Spinal cord (tissue), 10 donors: ENCODE results near the gene BMP7. TPM values are rescaled to one million over a fixed set of nuclear protein-coding genes. Genes with fewer than 3 reads are reported as not detected.
"Not testable (repeated sequence)": the region's sequence is repeated elsewhere in the genome, so short reads cannot be mapped to it uniquely, and the experiment has no call there.

Source experiments
- DNase-seq, 6 donors: peaks; one replicate each; pipeline versions ENCODE4 v3.0.0 to v3.0.0-alpha.2; 2013 to 2015; ENCODE audit warnings: low spot score in 6 of 6, low read depth in 4 of 6
- H3K27ac ChIP-seq: one replicate; pipeline ENCODE4 v1.5.1; 2013; ENCODE audit warnings: low read depth, low read length, control low read depth
- H3K27me3 ChIP-seq: one replicate; pipeline ENCODE4 v1.6.1; 2013; ENCODE audit warnings: low read length; ENCODE audit not compliant: control insufficient read depth, insufficient read depth
- H3K36me3 ChIP-seq: one replicate; pipeline ENCODE4 v1.6.1; 2013; ENCODE audit warnings: low read length; ENCODE audit not compliant: control insufficient read depth, insufficient read depth
- H3K4me1 ChIP-seq: one replicate; pipeline ENCODE4 v1.6.1; 2013; ENCODE audit warnings: low read length; ENCODE audit not compliant: control insufficient read depth, insufficient read depth
- H3K4me3 ChIP-seq: one replicate; pipeline ENCODE4 v1.5.1; 2013; ENCODE audit warnings: low read depth, low read length, control low read depth
- H3K9me3 ChIP-seq: one replicate; pipeline ENCODE4 v1.6.1; 2013; ENCODE audit warnings: low read length; ENCODE audit not compliant: control insufficient read depth, insufficient read depth
- WGBS: methylation state at CpG from one replicate; pipeline ENCODE4 v1.1.5; 2013; ENCODE audit warnings: missing lambda C conversion rate; ENCODE audit not compliant: insufficient coverage; 5-methylcytosine and 5-hydroxymethylcytosine counted together
- polyA plus RNA-seq, 2 donors: library from polyadenylated mRNA; unstranded; fragments of 120-200 nt; gene quantifications; one replicate each; pipeline ENCODE4 v1.2.1, GENCODE V29; 2013; ENCODE audit not compliant: insufficient read length in 2 of 2
- total RNA-seq, 2 donors: library from RNA; depleted of rRNA in 1 of 2; stranded (reverse); fragments of 120-200 nt in 1 of 2; fragments of >200 nt in 1 of 2; gene quantifications; one replicate each; pipeline versions ENCODE4 v1.2.3 to v1.2.4, GENCODE V29; 2013 to 2014
- donor health status: healthy.

The BMP7 gene
- total and polyA plus RNA-seq, 4 donors = 25.4 to 67.9 (median 54.7) TPM

GRCh38 chr20:57192311-57192710 lies 74.1 kb downstream of the BMP7 start:
- Histone ChIP-seq H3K27me3 (no peaks in the 10 kb centered on the region), H3K36me3 (peaks cover 43% of the 10 kb centered on the region), H3K9me3 (no peaks in the 10 kb centered on the region), H3K4me1 (no peaks in the 10 kb centered on the region), H3K4me3 (no peak overlapping the region), H3K27ac (no peak overlapping the region)
- DNase-seq = no peak
- WGBS = no CpG with 5 or more reads among the region's 6 CpGs

GRCh38 chr20:57191265-57191638 lies 75.2 kb downstream of the BMP7 start:
- not testable (repeated sequence) for DNase-seq, H3K9me3 ChIP-seq, H3K27ac ChIP-seq, H3K4me1 ChIP-seq, H3K27me3 ChIP-seq, H3K4me3 ChIP-seq
- WGBS = 91% methylated on average over 8 of the region's 8 CpGs
- peaks cover 41% of the 10 kb centered on the region for H3K36me3 ChIP-seq

- Histone ChIP-seq H3K27ac (no peak overlapping the region), H3K9me3 (no peaks in the 10 kb centered on the region), H3K4me1 (no peaks in the 10 kb centered on the region), H3K27me3 (no peaks in the 10 kb centered on the region), H3K36me3 (peaks cover 39% of the 10 kb centered on the region), H3K4me3 (no peak overlapping the region)
- WGBS = 95% methylated on average over 15 of the region's 17 CpGs
- DNase-seq = no peak
Observed at GRCh38 chr20:57190536-57191264, 75.7 kb downstream of the BMP7 start.

- peaks cover 29% of the 10 kb centered on the region for H3K36me3 ChIP-seq
- no peak overlapping the region for H3K27ac ChIP-seq
- 95% methylated on average over 5 of the region's 5 CpGs for WGBS
- DNase-seq = no peak
- no peak overlapping the region for H3K4me3 ChIP-seq
- no peaks in the 10 kb centered on the region for H3K9me3 ChIP-seq
- no peaks in the 10 kb centered on the region for H3K27me3 ChIP-seq
- no peaks in the 10 kb centered on the region for H3K4me1 ChIP-seq
Observed at GRCh38 chr20:57189713-57190112, 76.7 kb downstream of the BMP7 start.

GRCh38 chr20:57188576-57189079 lies 77.8 kb downstream of the BMP7 start:
- Histone ChIP-seq H3K4me1 (no peaks in the 10 kb centered on the region), H3K36me3 (peaks cover 28% of the 10 kb centered on the region), H3K27me3 (no peaks in the 10 kb centered on the region), H3K9me3 (no peaks in the 10 kb centered on the region), H3K4me3 (no peak overlapping the region), H3K27ac (no peak overlapping the region)
- WGBS = 80% methylated on average over 1 of the region's 6 CpGs
- no peak for DNase-seq

- Histone ChIP-seq H3K4me1 (no peaks in the 10 kb centered on the region), H3K4me3 (no peak overlapping the region), H3K27me3 (no peaks in the 10 kb centered on the region), H3K27ac (no peak overlapping the region), H3K9me3 (no peaks in the 10 kb centered on the region), H3K36me3 (peaks cover 30% of the 10 kb centered on the region)
- WGBS = 100% methylated on average over 1 of the region's 9 CpGs
- no peak for DNase-seq
Observed at GRCh38 chr20:57188056-57188455, 78.4 kb downstream of the BMP7 start.

GRCh38 chr20:57187068-57187634 lies 79.3 kb downstream of the BMP7 start:
- H3K9me3 ChIP-seq = no peaks in the 10 kb centered on the region
- H3K4me1 ChIP-seq = no peaks in the 10 kb centered on the region
- peaks cover 33% of the 10 kb centered on the region for H3K36me3 ChIP-seq
- H3K4me3 ChIP-seq = no peak overlapping the region
- H3K27ac ChIP-seq = no peak overlapping the region
- WGBS = 60% methylated on average over 1 of the region's 4 CpGs
- H3K27me3 ChIP-seq = no peaks in the 10 kb centered on the region
- DNase-seq = no peak

- DNase-seq = no peak
- no peaks in the 10 kb centered on the region for H3K27me3 ChIP-seq
- no peak overlapping the region for H3K27ac ChIP-seq
- H3K36me3 ChIP-seq = peaks cover 39% of the 10 kb centered on the region
- H3K9me3 ChIP-seq = no peaks in the 10 kb centered on the region
- H3K4me3 ChIP-seq = no peak overlapping the region
- peaks cover 4% of the 10 kb centered on the region for H3K4me1 ChIP-seq
- 95% methylated on average over 4 of the region's 8 CpGs for WGBS
Observed at GRCh38 chr20:57186192-57186591, 80.2 kb downstream of the BMP7 start.

GRCh38 chr20:57185188-57185743 lies 81.2 kb downstream of the BMP7 start:
- H3K9me3 ChIP-seq = no peaks in the 10 kb centered on the region
- DNase-seq = no peak
- H3K36me3 ChIP-seq = peaks cover 31% of the 10 kb centered on the region
- no peak overlapping the region for H3K27ac ChIP-seq
- no peak overlapping the region for H3K4me3 ChIP-seq
- WGBS = 100% methylated on average over 3 of the region's 3 CpGs
- peaks cover 13% of the 10 kb centered on the region for H3K4me1 ChIP-seq
- H3K27me3 ChIP-seq = no peaks in the 10 kb centered on the region
